Stimulated activated CD4-positive, alpha-beta T cell treated with anti-CD3 and anti-CD28 coated beads, TNF-alpha, amount 100 ng/mL, for 48 hours (primary cell): ENCODE measurements around the gene SHISAL1.
"Not testable (repeated sequence)": the region's sequence is repeated elsewhere in the genome, so short reads cannot be mapped to it uniquely, and the experiment has no call there.

Experiments used
- DNase-seq, 3 donors: peaks; one replicate each; pipeline ENCODE4 v3.0.0-alpha.2; 2020; ENCODE audit warnings: low read depth in 3 of 3

SHISAL1 gene

GRCh38 chr22:44234372-44234771 lies 78.4 kb downstream of the SHISAL1 start:
- not testable (repeated sequence) for DNase-seq

DNA sequence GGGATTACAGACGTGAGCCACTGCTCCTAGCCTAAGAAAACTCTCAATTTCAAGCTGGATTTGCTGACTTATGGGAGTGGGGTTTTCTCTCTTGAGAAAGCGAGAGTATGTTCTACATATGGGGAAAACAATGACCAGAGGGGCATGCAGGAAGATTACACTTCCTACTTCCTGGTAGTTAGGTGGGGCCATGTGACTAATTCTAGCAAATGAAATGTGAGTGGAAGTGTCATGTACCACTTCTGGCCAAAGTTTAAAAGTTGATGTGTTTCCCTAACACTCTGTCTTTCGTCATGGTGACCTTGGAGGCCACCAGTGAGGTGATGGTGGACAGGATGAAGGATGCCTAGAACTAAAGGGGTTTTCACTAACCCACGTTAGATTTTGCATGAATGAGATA lies 81.5 kb downstream of the SHISAL1 start:
- DNase-seq, result no peak

- no peak for DNase-seq
Measured at GRCh38 chr22:44229809-44230208, 82.9 kb downstream of the SHISAL1 start.

- DNase-seq, result no peak
Measured at GRCh38 chr22:44229331-44229730, 83.4 kb downstream of the SHISAL1 start.

- no peak for DNase-seq
Measured at GRCh38 chr22:44225812-44226211, 86.9 kb downstream of the SHISAL1 start.

- DNase-seq, result no peak
Measured at GRCh38 chr22:44225091-44225689, 87.6 kb downstream of the SHISAL1 start.

DNA sequence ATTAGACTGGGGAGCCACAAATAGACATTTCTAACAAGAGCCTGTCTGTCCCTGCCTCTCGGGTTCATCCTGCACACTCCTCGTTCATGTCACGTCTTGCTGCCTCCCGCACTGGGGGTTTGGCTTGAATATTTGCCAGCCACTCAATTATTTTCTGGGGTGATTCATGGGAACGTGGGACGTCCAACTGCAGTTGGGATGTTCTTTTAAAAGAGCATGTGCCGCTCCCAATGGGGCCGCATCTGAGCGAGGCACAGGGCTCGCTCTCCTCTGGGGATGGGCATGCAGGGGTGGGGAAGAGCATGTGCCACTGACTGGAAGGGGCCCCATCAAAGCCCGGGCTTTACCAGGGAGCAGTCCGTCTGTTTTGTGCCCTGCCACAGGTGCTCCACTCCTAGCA lies 88.6 kb downstream of the SHISAL1 start:
- DNase-seq, result no peak

DNA sequence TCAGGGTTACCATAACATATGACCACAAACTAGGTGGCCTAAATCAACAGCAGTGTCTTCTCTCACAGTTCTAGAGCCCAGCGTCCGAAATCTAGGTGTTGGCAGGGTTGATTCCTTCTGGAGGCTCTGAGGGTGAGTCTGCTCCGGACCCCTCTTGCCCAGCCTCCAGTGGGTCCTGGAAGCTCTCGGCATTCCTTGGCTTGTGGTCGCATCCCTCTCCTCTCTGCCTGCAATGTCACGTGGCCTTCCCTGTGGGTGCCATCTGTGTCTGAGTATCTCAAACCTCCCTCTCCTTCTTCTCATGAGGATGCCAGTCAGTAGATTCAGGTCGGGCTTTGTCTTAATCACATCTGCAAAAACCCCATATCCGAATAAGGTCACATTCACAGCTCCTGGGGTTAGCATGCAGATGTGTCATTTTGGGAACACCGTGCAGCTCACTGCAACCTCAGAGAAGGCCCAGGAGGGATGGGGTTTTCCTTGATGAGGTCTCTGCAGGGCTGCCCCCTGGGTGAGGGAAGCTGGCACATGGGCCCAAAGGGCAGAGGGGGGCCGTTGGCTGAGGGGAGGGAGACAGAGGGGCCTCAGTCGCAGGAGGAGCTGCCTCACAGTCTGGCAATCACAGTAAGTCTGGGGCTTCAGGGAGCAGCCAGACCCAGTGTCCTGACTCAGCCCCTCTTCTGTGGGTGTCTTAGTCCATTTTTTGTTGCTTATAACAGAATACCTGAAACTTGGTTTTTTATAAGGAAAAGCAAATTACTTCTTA lies 90.9 kb downstream of the SHISAL1 start:
- DNase-seq, result no peak

DNA sequence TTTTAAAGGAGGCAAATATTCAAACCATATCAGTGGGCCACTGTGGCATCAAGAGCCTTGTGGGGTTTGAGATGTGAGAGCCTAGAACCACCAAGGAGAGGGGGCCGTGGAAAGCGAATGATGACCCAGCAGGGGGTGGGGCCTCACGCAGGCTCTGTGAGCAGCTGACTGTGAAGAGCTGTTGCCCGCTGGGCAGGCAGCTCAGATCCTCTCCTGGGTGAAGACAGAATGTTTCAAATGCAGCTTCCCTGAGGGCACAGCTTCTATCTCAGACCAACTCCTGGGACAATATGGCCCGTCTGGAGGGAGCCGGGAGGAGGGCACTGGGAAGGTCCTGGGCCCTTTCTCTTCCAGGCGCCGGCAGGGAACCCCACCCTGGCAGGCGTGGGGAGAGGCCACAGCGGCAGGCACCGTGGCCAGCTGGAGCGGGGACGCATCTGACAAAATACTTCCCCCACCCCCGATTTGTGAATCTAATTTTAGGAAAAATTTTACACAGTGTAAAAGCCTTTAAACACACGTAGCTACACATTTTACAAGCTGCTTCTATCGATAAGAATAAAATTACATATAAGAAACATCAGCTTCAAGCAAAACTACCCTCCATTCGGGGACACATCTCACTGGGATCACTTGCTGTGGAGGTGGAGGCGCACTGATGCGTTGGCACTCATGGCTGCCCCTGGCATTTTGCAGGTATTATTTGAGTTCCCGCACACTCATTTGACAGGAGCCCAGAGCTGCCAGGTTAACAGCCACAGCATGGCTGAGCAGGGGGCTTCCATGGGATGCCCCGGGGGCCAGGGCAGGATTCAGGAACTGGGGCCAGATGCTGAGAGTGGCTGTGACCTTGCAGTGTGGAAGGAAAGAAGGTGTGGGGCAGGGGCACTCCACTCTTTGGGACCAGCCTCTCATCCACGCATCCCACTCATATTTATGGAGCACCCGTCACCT lies 91.7 kb downstream of the SHISAL1 start:
- DNase-seq, result no peak

- no peak for DNase-seq
Measured at GRCh38 chr22:44219101-44219870, 93.5 kb downstream of the SHISAL1 start.

- DNase-seq, result no peak
Measured at GRCh38 chr22:44218071-44218470, 94.7 kb downstream of the SHISAL1 start.

DNA sequence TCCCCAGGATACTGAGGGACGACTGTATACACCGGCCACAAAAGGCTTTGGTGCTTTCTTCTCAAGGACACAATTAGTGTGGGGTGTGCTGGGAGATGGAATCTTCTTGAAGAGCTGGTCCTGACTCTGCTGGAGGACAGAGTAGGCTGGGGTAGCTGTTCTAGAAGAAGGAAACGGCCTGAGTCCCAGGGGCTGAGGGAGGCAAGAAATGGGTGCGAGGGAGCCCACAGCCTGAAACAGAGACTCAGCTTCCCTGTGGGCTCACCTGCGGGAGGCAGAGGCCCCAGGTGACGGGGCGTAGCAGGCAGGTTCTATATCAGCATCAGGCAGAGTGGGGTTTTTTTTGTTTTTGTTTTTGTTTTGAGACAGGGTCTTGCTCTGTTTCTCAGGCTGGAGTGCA lies 95.4 kb downstream of the SHISAL1 start:
- DNase-seq, result no peak

- no peak for DNase-seq
Measured at GRCh38 chr22:44215287-44215686, 97.5 kb downstream of the SHISAL1 start.

GRCh38 chr22:44214764-44215163 lies 98.0 kb downstream of the SHISAL1 start:
- no peak for DNase-seq

DNA sequence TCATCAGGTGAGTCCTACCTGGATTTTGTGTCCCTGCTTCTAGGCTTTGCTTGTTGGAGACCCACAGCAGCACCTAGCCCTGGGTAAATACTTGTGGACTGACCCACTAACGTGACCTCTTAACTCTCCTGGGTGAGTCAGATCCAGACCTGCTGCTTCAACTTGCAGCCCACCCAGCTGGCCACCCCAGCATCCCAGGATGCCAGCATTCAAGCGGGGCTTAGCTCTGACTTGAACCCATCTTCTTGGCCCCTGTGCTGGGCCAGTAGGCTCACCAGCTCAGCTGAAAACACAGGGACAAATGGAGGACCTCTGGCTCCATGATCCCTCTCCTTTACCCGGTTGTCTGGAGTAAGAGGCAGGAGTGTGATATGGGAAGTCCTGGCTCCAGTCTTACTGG lies 98.6 kb downstream of the SHISAL1 start:
- DNase-seq, result no peak

GRCh38 chr22:44213489-44214043 lies 99.2 kb downstream of the SHISAL1 start:
- DNase-seq, result no peak

GRCh38 chr22:44212936-44213335 lies 99.8 kb downstream of the SHISAL1 start:
- DNase-seq, result no peak

- no peak for DNase-seq
Measured at GRCh38 chr22:44211946-44212930, 100.5 kb downstream of the SHISAL1 start.

GRCh38 chr22:44211256-44211945 lies 101.3 kb downstream of the SHISAL1 start:
- no peak for DNase-seq

DNA sequence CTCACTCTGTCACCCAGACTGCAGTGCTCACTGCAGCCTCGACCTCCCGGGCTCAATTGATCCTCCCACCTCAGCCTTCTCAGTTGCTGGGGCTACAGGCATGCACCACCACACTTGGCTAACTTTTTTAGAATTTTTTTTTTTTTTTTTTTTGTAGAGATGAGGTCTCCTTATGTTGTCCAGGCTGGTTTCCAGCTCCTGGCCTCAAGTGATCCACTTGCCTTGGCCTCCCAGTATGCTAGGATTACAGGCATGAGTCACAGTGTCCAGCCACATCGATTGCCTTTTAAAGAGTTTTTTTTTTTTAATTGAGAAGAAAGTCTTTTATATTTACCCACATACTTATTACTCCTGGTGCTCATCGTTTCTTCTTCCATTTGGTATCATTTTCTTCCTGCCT lies 102.0 kb downstream of the SHISAL1 start:
- no peak for DNase-seq
